Liver (tissue), 9 donors: Measurements from ENCODE around the gene C9orf72. TPM values are rescaled to one million over a fixed set of nuclear protein-coding genes. Genes with fewer than 3 reads are reported as not detected.
A peak's percentile ranks its signal among the peaks of the same experiment; 100 is the strongest.

Experiments
- DNase-seq: peaks from one replicate; pipeline ENCODE4 v3.0.0-alpha.2; 2017; ENCODE audit warnings: low spot score
- H3K27ac ChIP-seq, 2 donors: one replicate each; pipeline ENCODE4 v1.7.0; 2013; ENCODE audit warnings: inconsistent platforms in 2 of 2, low read length in 2 of 2, control low read depth in 1 of 2, low read depth in 1 of 2, mild to moderate bottlenecking in 1 of 2
- H3K27me3 ChIP-seq, 4 donors: one replicate each; pipeline versions ENCODE4 v1.6.1 to v1.7.0; 2013; ENCODE audit warnings: low read length in 3 of 4, inconsistent platforms in 1 of 4, mild to moderate bottlenecking in 1 of 4, moderate library complexity in 1 of 4; ENCODE audit not compliant: control insufficient read depth in 4 of 4, insufficient read depth in 4 of 4
- H3K36me3 ChIP-seq, 4 donors: one replicate each; pipeline versions ENCODE4 v1.6.1 to v1.7.0; 2013; ENCODE audit warnings: low read length in 3 of 4, mild to moderate bottlenecking in 3 of 4, low read depth in 1 of 4, moderate library complexity in 1 of 4; ENCODE audit not compliant: control insufficient read depth in 4 of 4, insufficient read depth in 3 of 4
- H3K4me1 ChIP-seq, 4 donors: one replicate each; pipeline versions ENCODE4 v1.6.1 to v1.7.0; 2013; ENCODE audit warnings: low read length in 3 of 4, mild to moderate bottlenecking in 3 of 4, moderate library complexity in 1 of 4; ENCODE audit not compliant: control insufficient read depth in 4 of 4, insufficient read depth in 4 of 4
- H3K4me3 ChIP-seq, 3 donors: one replicate each; pipeline versions ENCODE4 v1.6.1 to v1.7.0; 2013; ENCODE audit warnings: low read length in 3 of 3, control low read depth in 1 of 3, low read depth in 1 of 3, mild to moderate bottlenecking in 1 of 3
- H3K9ac ChIP-seq, 2 donors: one replicate each; pipeline ENCODE4 v1.7.0; 2013; ENCODE audit warnings: low read length in 2 of 2, mild to moderate bottlenecking in 2 of 2, moderate library complexity in 2 of 2, control low read depth in 1 of 2, low read depth in 1 of 2
- H3K9me3 ChIP-seq, 4 donors: one replicate each; pipeline versions ENCODE4 v1.6.1 to v1.7.0; 2013; ENCODE audit warnings: low read length in 3 of 4; ENCODE audit not compliant: control insufficient read depth in 4 of 4
- ATF3 ChIP-seq: IDR thresholded peaks from 2 replicates; pipeline ENCODE4 v1.6.1; 2016; ENCODE audit warnings: antibody characterized with exemption
- EGR1 ChIP-seq, 2 donors: IDR thresholded peaks; 2 replicates each; pipeline ENCODE4 v1.6.1; 2016 to 2018; ENCODE audit warnings: antibody characterized with exemption in 2 of 2, low read depth in 2 of 2
- FOXA1 ChIP-seq: IDR thresholded peaks from 2 replicates; pipeline ENCODE4 v1.6.1; 2016; ENCODE audit warnings: antibody characterized with exemption
- FOXA2 ChIP-seq: IDR thresholded peaks from 2 replicates; pipeline ENCODE4 v1.6.1; 2016; ENCODE audit warnings: antibody characterized with exemption
- GABPA ChIP-seq, 2 donors: IDR thresholded peaks in 1 of 2; conservative IDR thresholded peaks in 1 of 2; 2 replicates each; pipeline ENCODE4 v1.6.1; 2016; ENCODE audit warnings: antibody characterized with exemption in 2 of 2, mild to moderate bottlenecking in 1 of 2, moderate library complexity in 1 of 2
- HNF4A ChIP-seq, 2 donors: conservative IDR thresholded peaks; 2 replicates each; pipeline ENCODE4 v1.6.1; 2016; ENCODE audit warnings: antibody characterized with exemption in 2 of 2, mild to moderate bottlenecking in 2 of 2
- JUND ChIP-seq, 2 donors: IDR thresholded peaks; 2 replicates each; pipeline ENCODE4 v1.6.1; 2016; ENCODE audit warnings: antibody characterized with exemption in 2 of 2
- MAX ChIP-seq: IDR thresholded peaks from 2 replicates; pipeline ENCODE4 v1.6.1; 2016; ENCODE audit warnings: antibody characterized with exemption
- NR2F2 ChIP-seq: IDR thresholded peaks from 2 replicates; pipeline ENCODE4 v1.6.1; 2016; ENCODE audit warnings: antibody characterized with exemption
- RAD21 ChIP-seq, 2 donors: IDR thresholded peaks; 2 replicates each; pipeline ENCODE4 v1.6.1; 2016; ENCODE audit warnings: antibody characterized with exemption in 2 of 2, mild to moderate bottlenecking in 2 of 2
- RXRA ChIP-seq, 2 donors: IDR thresholded peaks; 2 replicates each; pipeline ENCODE4 v1.6.1; 2017 to 2018; ENCODE audit warnings: antibody characterized with exemption in 2 of 2, mild to moderate bottlenecking in 1 of 2
- SP1 ChIP-seq: IDR thresholded peaks from 2 replicates; pipeline ENCODE4 v1.6.1; 2018; ENCODE audit warnings: antibody characterized with exemption, mild to moderate bottlenecking
- TAF1 ChIP-seq: conservative IDR thresholded peaks from 2 replicates; pipeline ENCODE4 v1.6.1; 2016; ENCODE audit warnings: antibody characterized with exemption, mild to moderate bottlenecking
- YY1 ChIP-seq: IDR thresholded peaks from 2 replicates; pipeline ENCODE4 v1.6.1; 2016; ENCODE audit warnings: antibody characterized with exemption, mild to moderate bottlenecking
- ZBTB33 ChIP-seq: IDR thresholded peaks from 2 replicates; pipeline ENCODE4 v1.6.1; 2016; ENCODE audit warnings: antibody characterized with exemption
- WGBS: extraction: QIAGEN DNeasy Blood & Tissue Kit; methylation state at CpG from one replicate; pipeline ENCODE4 v1.1.7; 2013; 5-methylcytosine and 5-hydroxymethylcytosine counted together
- polyA plus RNA-seq, 2 donors: library from polyadenylated mRNA; stranded (reverse) in 1 of 2; unstranded in 1 of 2; fragments of 200-250 nt in 1 of 2; fragments of >200 nt in 1 of 2; fragmentation: Nextera tagmentation in 1 of 2; extraction: Ambion mirVana in 1 of 2; gene quantifications; one replicate each; pipeline versions ENCODE4 v1.2.1 to v1.2.3, GENCODE V29; 2013 to 2015
- total RNA-seq, 2 donors: library from RNA; depleted of rRNA; stranded (reverse); fragments of >200 nt; gene quantifications; one replicate each; pipeline ENCODE4 v1.2.3, GENCODE V29; 2014
- TF ChIP-seq, protein P1 (sequence below): fragments of 150-350 bp; IDR thresholded peaks from 2 replicates; pipeline ENCODE4 v1.5.1; 2017; ENCODE audit warnings: improper control_type of control experiment, low read depth, low read length; ENCODE audit not compliant: missing input control
- donor health status: healthy.
- donor health status: healthy.
- donor health status: healthy.
- donor health status: healthy.
- donor health status: healthy.

The C9orf72 gene
- total and polyA plus RNA-seq, 4 donors, result 2.8 to 14.1 (median 8.6) TPM

GRCh38 chr9:27542508-27542907, 30.8 kb downstream of the C9orf72 start (continued):
- TF ChIP-seq SP1 (no peak), NR2F2 (no peak)

GRCh38 chr9:27541740-27542139, 31.5 kb downstream of the C9orf72 start:
- peaks cover 7 to 34% (median 22%) of the 10 kb centered on the region in 4 donors for H3K4me1 ChIP-seq
- H3K4me3 ChIP-seq, result no peak overlapping the region
- no peak for TF ChIP-seq YY1
- no peak for DNase-seq
- H3K27me3 ChIP-seq, result no peaks in the 10 kb centered on the region
- no peak overlapping the region for H3K27ac ChIP-seq
- no peak overlapping the region for H3K9ac ChIP-seq
- H3K9me3 ChIP-seq, result no peaks in the 10 kb centered on the region
- 96% methylated on average over 4 of the region's 4 CpGs for WGBS
- peaks cover 0 to 6% (median 0%) of the 10 kb centered on the region in 4 donors for H3K36me3 ChIP-seq

- no peak for DNase-seq
- Histone ChIP-seq H3K27ac (peak overlapping the region; percentile 90 to 94), H3K9ac (no peak overlapping the region), H3K9me3 (no peaks in the 10 kb centered on the region), H3K36me3 (peaks cover 0 to 6% (median 0%) of the 10 kb centered on the region in 4 donors), H3K4me1 (peaks cover 7 to 36% (median 22%) of the 10 kb centered on the region in 4 donors), H3K4me3 (no peak overlapping the region), H3K27me3 (no peaks in the 10 kb centered on the region)
- 59% methylated on average over 1 of the region's 1 CpG for WGBS
- TF ChIP-seq RAD21 (IDR thresholded peaks at IDR 0.05) (no peak), HNF4A (conservative IDR thresholded peaks at IDR 0.05) (no peak), JUND (IDR thresholded peaks at IDR 0.05) (no peak), NR2F2 (no peak), EGR1 (IDR thresholded peaks at IDR 0.05; ENCODE audit: low read depth in 2 of 2) (no peak), RXRA (IDR thresholded peaks at IDR 0.05) (no peak), SP1 (no peak), ATF3 (no peak), ZBTB33 (no peak), YY1 (no peak)
Measured at GRCh38 chr9:27540502-27540901, 32.8 kb downstream of the C9orf72 start.

- no peaks in the 10 kb centered on the region for H3K9me3 ChIP-seq
- no peak for DNase-seq
- H3K27ac ChIP-seq, result peak overlapping the region; percentile 90 to 94
- peaks cover 0 to 2% (median 0%) of the 10 kb centered on the region in 4 donors for H3K36me3 ChIP-seq
- H3K4me3 ChIP-seq, result no peak overlapping the region
- WGBS, result 34% methylated on average over 5 of the region's 5 CpGs
- H3K4me1 ChIP-seq, result peaks cover 7 to 36% (median 22%) of the 10 kb centered on the region in 4 donors
- peak overlapping the region; percentile 5 to 65 for H3K9ac ChIP-seq
- no peaks in the 10 kb centered on the region for H3K27me3 ChIP-seq
- TF ChIP-seq YY1, result peak; percentile 59
- peak; percentile 68 for TF ChIP-seq ZBTB33
- TF ChIP-seq NR2F2, result no peak
- TF ChIP-seq, protein P1, sequence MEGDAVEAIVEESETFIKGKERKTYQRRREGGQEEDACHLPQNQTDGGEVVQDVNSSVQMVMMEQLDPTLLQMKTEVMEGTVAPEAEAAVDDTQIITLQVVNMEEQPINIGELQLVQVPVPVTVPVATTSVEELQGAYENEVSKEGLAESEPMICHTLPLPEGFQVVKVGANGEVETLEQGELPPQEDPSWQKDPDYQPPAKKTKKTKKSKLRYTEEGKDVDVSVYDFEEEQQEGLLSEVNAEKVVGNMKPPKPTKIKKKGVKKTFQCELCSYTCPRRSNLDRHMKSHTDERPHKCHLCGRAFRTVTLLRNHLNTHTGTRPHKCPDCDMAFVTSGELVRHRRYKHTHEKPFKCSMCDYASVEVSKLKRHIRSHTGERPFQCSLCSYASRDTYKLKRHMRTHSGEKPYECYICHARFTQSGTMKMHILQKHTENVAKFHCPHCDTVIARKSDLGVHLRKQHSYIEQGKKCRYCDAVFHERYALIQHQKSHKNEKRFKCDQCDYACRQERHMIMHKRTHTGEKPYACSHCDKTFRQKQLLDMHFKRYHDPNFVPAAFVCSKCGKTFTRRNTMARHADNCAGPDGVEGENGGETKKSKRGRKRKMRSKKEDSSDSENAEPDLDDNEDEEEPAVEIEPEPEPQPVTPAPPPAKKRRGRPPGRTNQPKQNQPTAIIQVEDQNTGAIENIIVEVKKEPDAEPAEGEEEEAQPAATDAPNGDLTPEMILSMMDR, result no peak
- TF ChIP-seq ATF3, result no peak
- TF ChIP-seq FOXA1, result peak; percentile 86
- no peak for TF ChIP-seq GABPA (IDR thresholded peaks at IDR 0.05 in 1 of 2, conservative IDR thresholded peaks at IDR 0.05 in 1 of 2)
- TF ChIP-seq HNF4A (conservative IDR thresholded peaks at IDR 0.05), result peak; percentile 83 to 88
- peak; percentile 94 for TF ChIP-seq FOXA2
- no peak for TF ChIP-seq RAD21 (IDR thresholded peaks at IDR 0.05)
- TF ChIP-seq MAX, result peak; percentile 52
- TF ChIP-seq TAF1, result no peak
- TF ChIP-seq RXRA (IDR thresholded peaks at IDR 0.05), result peak; percentile 91 to 95
- peak; percentile 70 to 88 for TF ChIP-seq JUND (IDR thresholded peaks at IDR 0.05)
Measured at GRCh38 chr9:27539479-27540441, 33.5 kb downstream of the C9orf72 start.
